CD4-positive, alpha-beta T cell treated with Interleukin-15 for 4 hours (primary cell): Measurements from ENCODE around the gene LGI2.

Source experiments
- DNase-seq: peaks from one replicate; pipeline ENCODE4 v3.0.0-alpha.2; 2020; ENCODE audit warnings: low spot score

Gene LGI2

DNA sequence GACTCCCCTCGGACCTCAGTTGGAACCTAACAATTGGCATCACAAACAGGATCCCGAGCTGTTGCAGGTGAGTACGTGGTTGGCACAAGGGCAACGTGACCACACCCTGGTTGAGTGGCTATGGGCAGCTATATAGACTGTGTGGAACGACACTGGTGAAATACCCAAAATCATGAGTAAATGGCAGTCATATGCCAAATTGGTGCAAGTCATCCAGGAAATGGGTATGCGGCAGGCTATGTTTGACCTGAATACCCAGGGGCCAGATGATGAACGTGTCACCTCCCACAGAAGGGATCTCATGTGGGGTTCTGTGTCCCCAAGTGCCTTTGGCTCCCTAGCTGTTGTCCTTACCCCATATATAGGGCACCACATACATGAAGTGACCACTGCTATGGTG lies 64.7 kb downstream of the LGI2 start:
- DNase-seq: no peak

DNA sequence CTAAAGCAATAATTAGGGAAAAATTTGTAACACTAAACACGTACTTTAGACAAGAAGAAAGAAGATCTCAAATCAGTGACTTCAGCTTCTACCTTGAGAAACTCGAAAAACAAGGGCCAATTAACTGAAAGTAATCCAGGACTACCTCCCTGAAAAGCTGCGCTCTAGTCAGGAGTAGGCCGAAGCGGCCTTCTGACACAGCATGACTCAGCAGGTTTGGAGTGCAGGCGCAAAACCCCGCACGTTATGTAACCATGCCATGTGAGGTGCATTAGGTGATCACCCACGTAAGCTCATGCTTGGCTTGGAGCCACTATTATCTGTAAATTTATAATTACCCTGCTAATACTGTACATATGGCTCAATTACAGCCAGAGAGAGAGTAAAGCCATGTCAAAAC lies 65.1 kb downstream of the LGI2 start:
- DNase-seq: no peak

DNA sequence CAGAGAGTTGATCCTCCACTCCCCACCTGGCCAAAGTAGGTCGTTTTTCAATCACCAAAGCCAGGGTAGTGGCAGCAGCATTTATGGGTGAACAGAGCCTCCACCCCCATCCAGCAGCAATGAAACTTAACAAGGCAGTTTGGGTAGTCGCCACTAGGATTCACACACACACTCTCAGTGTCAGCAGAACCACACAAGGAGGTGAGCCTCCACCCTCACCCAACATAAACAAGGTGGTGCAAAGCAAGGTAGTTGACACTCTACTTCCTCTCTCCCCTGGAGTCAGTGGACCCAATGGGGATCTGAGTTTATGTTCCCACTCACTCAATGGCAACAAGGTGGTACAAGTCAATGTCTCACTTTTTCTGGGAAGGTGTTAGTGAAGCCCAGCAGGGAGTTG lies 67.5 kb downstream of the LGI2 start:
- no peak for DNase-seq

DNA sequence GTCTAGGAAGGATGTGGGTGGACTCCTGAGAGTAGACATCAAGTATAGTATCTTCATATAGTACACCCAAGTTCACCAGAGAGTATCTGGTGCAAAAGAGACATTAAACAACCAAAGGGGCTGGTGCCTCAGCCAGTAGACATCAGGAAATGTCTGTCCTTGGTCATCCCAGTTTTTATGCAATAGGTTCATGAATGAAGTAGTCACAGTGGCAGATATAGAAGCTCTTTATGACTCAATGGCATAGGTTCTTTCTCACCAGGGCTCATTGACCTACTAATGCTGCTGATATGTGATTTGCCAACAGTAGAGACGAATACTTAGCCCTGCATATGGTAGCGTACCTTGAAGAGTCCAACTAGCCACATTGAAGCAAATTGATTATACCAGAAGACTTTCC lies 72.9 kb downstream of the LGI2 start:
- no peak for DNase-seq

DNA sequence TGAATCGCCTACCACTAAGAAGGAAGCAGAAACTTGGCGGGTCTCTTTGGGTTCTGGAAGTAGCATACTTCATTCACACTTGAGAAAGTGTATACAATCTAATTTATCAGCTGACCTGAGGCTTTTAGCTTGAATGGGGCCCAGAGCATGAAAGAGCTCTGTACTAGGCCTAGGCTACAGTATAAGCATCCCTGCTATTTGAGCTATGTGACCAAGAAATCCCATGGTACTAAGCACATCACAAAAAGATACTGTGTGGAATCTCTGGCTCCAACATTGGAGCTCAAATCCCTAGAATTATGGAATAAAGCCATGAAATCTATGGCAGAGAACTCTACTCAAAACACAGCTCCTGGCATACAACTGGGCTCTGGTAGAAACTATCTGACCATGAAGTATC lies 74.0 kb downstream of the LGI2 start:
- DNase-seq: no peak

DNA sequence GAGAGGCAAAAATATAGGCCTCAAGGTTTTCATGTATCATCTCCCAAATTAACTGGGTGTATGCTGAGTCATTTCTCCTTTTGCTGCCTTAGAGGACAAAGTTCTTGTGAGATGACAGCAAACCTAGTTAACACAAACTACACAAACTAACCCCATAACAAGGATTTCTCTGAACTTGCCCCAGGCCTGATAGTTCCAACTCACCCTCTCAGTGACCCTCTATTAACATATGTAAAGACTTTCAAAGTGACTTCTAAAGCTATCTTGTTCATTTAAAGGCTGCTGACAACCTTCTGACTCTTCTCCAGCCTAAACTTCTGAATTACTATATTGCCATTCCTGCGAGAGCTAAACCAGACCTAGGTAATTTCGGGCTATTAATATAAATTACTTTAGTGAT lies 74.7 kb downstream of the LGI2 start:
- DNase-seq: no peak

GRCh38 chr4:24952667-24953066 lies 78.1 kb downstream of the LGI2 start:
- DNase-seq: no peak

DNA sequence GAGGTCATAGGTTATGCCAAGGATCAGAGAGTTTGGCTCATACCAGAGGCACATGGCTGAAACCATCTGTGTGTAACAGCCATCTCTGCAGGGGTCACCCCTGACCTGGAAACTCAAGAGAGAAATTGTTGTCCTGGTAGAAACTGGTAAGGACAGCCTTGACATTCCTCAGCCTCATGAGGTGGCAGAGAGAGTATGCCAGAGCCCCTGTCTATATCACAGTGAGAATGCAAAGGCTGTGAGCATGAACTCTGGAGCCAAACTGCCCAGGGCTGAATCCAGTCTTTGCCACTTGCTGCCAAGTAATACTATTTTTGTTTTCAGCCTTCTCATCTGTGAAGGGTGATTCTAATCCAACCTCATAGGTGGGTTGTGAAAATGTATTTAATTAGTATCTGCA lies 80.8 kb downstream of the LGI2 start:
- DNase-seq: no peak
